Adipocyte (in vitro differentiated cells): Measurements from ENCODE around the gene PCDHGA11.
A peak's percentile ranks its signal among the peaks of the same experiment; 100 is the strongest.
"Not testable (repeated sequence)": the region's sequence is repeated elsewhere in the genome, so short reads cannot be mapped to it uniquely, and the experiment has no call there.

Source experiments
- DNase-seq: peaks from one replicate; pipeline ENCODE4 v3.0.0-alpha.2; 2015; ENCODE audit warnings: low read depth
- H3K27me3 ChIP-seq: replicated peaks from 2 replicates; pipeline ENCODE4 v1.7.0; 2013; ENCODE audit warnings: mild to moderate bottlenecking, low read length, moderate library complexity; ENCODE audit not compliant: control insufficient read depth, insufficient read depth
- H3K36me3 ChIP-seq: 2 replicates; pipeline ENCODE4 v1.7.0; 2013; ENCODE audit warnings: low read length, mild to moderate bottlenecking, moderate library complexity; ENCODE audit not compliant: control insufficient read depth, insufficient read depth, severe bottlenecking
- H3K4me1 ChIP-seq: 2 replicates; pipeline ENCODE4 v1.7.0; 2013; ENCODE audit warnings: mild to moderate bottlenecking, low read length, moderate library complexity; ENCODE audit not compliant: control insufficient read depth, insufficient read depth
- H3K4me3 ChIP-seq: 2 replicates; pipeline ENCODE4 v1.7.0; 2013; ENCODE audit warnings: mild to moderate bottlenecking, low read length, moderate library complexity
- H3K9ac ChIP-seq: 2 replicates; pipeline ENCODE4 v1.7.0; 2013; ENCODE audit warnings: mild to moderate bottlenecking, low read length, moderate library complexity
- H3K9me3 ChIP-seq: 2 replicates; pipeline ENCODE4 v1.7.0; 2013; ENCODE audit warnings: mild to moderate bottlenecking, low read length, moderate library complexity; ENCODE audit not compliant: control insufficient read depth

The PCDHGA11 gene

DNA sequence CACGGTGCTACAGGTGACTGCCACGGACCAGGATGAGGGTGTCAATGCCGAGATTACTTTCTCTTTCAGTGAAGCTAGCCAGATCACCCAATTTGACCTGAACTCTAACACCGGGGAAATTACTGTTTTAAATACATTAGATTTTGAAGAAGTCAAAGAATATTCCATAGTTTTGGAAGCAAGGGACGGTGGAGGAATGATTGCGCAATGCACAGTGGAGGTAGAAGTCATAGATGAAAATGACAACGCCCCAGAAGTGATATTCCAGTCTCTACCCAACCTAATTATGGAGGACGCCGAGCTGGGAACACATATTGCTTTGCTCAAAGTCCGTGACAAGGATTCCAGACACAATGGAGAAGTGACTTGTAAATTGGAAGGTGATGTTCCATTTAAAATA is 32.2 kb upstream of the PCDHGA11 start:
- DNase-seq, result no peak
- H3K4me1 ChIP-seq, result no peaks in the 10 kb centered on the region
- peaks cover 63% of the 10 kb centered on the region for H3K9me3 ChIP-seq
- H3K9ac ChIP-seq, result no peak overlapping the region
- H3K4me3 ChIP-seq, result peak overlapping the region; percentile 55
- no peaks in the 10 kb centered on the region for H3K27me3 ChIP-seq
- H3K36me3 ChIP-seq, result no peaks in the 10 kb centered on the region

DNA sequence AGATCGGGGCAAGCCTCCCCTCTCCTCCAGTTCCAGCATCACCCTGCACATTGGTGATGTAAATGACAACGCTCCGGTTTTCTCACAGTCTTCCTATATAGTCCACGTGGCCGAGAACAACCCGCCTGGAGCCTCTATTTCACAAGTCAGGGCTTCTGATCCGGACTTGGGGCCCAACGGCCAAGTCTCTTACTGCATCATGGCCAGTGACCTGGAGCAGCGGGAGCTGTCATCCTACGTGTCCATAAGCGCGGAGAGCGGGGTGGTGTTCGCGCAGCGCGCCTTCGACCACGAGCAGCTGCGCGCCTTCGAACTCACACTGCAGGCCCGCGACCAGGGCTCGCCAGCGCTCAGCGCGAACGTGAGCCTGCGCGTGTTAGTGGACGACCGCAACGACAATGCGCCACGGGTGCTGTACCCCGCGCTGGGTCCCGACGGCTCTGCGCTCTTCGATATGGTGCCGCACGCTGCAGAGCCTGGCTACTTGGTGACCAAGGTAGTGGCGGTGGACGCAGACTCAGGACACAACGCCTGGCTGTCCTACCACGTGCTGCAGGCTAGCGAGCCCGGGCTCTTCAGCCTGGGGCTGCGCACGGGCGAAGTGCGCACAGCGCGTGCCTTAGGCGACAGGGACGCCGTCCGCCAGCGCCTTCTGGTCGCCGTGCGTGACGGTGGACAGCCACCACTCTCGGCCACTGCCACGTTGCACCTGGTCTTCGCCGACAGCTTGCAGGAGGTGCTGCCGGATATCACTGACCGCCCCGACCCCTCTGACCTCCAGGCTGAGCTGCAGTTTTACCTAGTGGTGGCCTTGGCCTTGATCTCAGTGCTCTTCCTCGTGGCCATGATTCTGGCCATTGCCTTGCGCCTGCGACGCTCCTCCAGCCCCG is 31.5 kb upstream of the PCDHGA11 start:
- Histone ChIP-seq H3K4me3 (peak overlapping the region; percentile 55), H3K4me1 (no peaks in the 10 kb centered on the region), H3K9ac (no peak overlapping the region), H3K27me3 (no peaks in the 10 kb centered on the region), H3K9me3 (peaks cover 65% of the 10 kb centered on the region), H3K36me3 (no peaks in the 10 kb centered on the region)
- no peak for DNase-seq

- DNase-seq, result no peak
- Histone ChIP-seq H3K9ac (no peak within 1 kb of the TSS), H3K9me3 (peaks cover 64% of the 10 kb centered on the region), H3K27me3 (no peaks in the 10 kb centered on the region), H3K36me3 (no peaks in the 10 kb centered on the region), H3K4me3 (peak within 1 kb of the TSS; percentile 68), H3K4me1 (no peaks in the 10 kb centered on the region)
Measured at GRCh38 chr5:141392429-141393198, 28.2 kb upstream of the PCDHGA11 start, which contains the start of gene PCDHGA8. TSS of gene PCDHGA8 (plus strand) at chr5:141392633. CDS start at chr5:141392814, 181 bp downstream.

- Histone ChIP-seq H3K36me3 (no peaks in the 10 kb centered on the region), H3K4me1 (no peaks in the 10 kb centered on the region), H3K4me3 (peak overlapping the region; percentile 7), H3K9me3 (peaks cover 62% of the 10 kb centered on the region), H3K9ac (no peak overlapping the region), H3K27me3 (no peaks in the 10 kb centered on the region)
- no peak for DNase-seq
Measured at GRCh38 chr5:141393267-141393666, 27.6 kb upstream of the PCDHGA11 start.

DNA sequence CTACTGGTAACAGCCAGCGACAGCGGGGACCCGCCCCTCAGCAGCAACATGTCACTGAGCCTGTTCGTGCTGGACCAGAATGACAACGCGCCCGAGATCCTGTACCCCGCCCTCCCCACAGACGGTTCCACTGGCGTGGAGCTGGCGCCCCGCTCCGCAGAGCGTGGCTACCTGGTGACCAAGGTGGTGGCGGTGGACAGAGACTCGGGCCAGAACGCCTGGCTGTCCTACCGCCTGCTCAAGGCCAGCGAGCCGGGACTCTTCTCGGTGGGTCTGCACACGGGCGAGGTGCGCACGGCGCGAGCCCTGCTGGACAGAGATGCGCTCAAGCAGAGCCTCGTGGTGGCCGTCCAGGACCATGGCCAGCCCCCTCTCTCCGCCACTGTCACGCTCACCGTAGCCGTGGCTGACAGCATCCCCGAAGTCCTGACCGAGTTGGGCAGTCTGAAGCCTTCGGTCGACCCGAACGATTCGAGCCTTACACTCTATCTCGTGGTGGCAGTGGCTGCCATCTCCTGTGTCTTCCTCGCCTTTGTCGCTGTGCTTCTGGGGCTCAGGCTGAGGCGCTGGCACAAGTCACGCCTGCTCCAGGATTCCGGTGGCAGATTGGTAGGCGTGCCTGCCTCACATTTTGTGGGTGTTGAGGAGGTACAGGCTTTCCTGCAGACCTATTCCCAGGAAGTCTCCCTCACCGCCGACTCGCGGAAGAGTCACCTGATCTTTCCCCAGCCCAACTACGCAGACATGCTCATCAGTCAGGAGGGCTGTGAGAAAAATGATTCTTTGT is 26.3 kb upstream of the PCDHGA11 start:
- peaks cover 60% of the 10 kb centered on the region for H3K9me3 ChIP-seq
- H3K4me3 ChIP-seq, H3K27me3 ChIP-seq, H3K36me3 ChIP-seq, H3K9ac ChIP-seq, DNase-seq, H3K4me1 ChIP-seq: not testable (repeated sequence)

DNA sequence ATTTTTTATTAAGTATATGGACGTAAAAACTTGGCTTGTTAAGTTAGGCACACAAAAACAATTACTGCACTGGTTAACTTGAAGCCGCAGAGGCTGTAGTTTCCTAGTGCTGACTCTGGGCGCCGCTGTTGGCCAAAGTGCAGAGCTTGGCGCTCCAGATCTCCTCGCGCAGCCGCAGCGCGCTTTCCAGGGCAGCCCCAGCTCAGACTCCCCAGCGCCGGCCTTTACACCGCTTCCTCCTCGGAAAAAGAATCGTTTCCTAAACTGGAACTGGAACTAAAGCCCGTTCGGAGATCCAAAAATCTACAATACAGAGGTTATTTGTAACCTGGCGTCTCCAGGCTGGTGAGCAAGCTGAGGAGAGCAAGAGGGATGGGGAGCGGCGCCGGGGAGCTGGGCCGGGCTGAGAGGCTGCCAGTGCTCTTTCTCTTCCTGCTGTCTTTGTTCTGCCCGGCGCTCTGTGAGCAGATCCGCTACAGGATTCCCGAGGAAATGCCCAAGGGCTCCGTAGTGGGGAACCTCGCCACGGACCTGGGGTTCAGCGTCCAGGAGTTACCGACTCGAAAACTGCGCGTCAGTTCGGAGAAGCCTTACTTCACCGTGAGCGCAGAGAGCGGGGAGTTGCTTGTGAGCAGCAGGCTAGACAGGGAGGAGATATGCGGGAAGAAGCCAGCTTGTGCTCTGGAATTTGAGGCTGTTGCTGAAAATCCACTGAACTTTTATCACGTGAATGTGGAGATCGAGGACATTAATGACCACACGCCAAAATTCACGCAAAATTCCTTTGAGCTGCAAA is 22.9 kb upstream of the PCDHGA11 start, which contains the start of gene PCDHGB5:
PCDHGB5 (plus strand) TSS at position 192 of the 796 bp plus-strand sequence; CDS start at position 373, 181 bp downstream.
- peak; percentile 38 for DNase-seq
- not testable (repeated sequence) for H3K27me3 ChIP-seq
- peaks cover 44% of the 10 kb centered on the region for H3K9me3 ChIP-seq

GRCh38 chr5:141398608-141399007 is 22.2 kb upstream of the PCDHGA11 start:
- DNase-seq, result no peak
- Histone ChIP-seq H3K27me3 (no peaks in the 10 kb centered on the region), H3K4me1 (peaks cover 13% of the 10 kb centered on the region), H3K9ac (no peak overlapping the region), H3K9me3 (peaks cover 44% of the 10 kb centered on the region), H3K36me3 (no peaks in the 10 kb centered on the region), H3K4me3 (peak overlapping the region; percentile 63)

More for the DNA sequence above, 22.9 kb upstream of the PCDHGA11 start, which contains the start of gene PCDHGB5:
- not testable (repeated sequence) for H3K36me3 ChIP-seq
- H3K4me3 ChIP-seq, result peak within 1 kb of the TSS; percentile 74
- peaks cover 13% of the 10 kb centered on the region for H3K4me1 ChIP-seq
- H3K9ac ChIP-seq, result peak within 1 kb of the TSS; percentile 63

- Histone ChIP-seq H3K36me3 (no peaks in the 10 kb centered on the region), H3K4me3 (peak overlapping the region; percentile 67), H3K27me3 (no peaks in the 10 kb centered on the region), H3K4me1 (peaks cover 13% of the 10 kb centered on the region), H3K9ac (no peak overlapping the region), H3K9me3 (peaks cover 44% of the 10 kb centered on the region)
- no peak for DNase-seq
Measured at GRCh38 chr5:141399555-141400258, 21.1 kb upstream of the PCDHGA11 start.

- peak; percentile 76 for DNase-seq
- H3K9me3 ChIP-seq, result peaks cover 49% of the 10 kb centered on the region
- H3K9ac ChIP-seq, result peak within 1 kb of the TSS; percentile 36
- H3K4me3 ChIP-seq, result peak within 1 kb of the TSS; percentile 79
- peaks cover 13% of the 10 kb centered on the region for H3K4me1 ChIP-seq
- no peaks in the 10 kb centered on the region for H3K27me3 ChIP-seq
- no peaks in the 10 kb centered on the region for H3K36me3 ChIP-seq
Measured at GRCh38 chr5:141402553-141403243, 18.2 kb upstream of the PCDHGA11 start, which contains the start of gene PCDHGA9. TSS of gene PCDHGA9 (plus strand) at chr5:141402778. CDS start at chr5:141402953, 175 bp downstream.
